OCI-M1 (cell line): ENCODE results near the gene CEP170B.
"Not testable (repeated sequence)": the region's sequence is repeated elsewhere in the genome, so short reads cannot be mapped to it uniquely, and the experiment has no call there.

ENCODE experiments used
- DNase-seq: peaks from one replicate; lab custom pipeline; 2025; lab: John Stamatoyannopoulos, UW

The CEP170B gene

GRCh38 chr14:104844306-104845032 is 20.6 kb upstream of the CEP170B start:
- DNase-seq, result no peak

GRCh38 chr14:104845033-104845666 is 19.9 kb upstream of the CEP170B start:
- DNase-seq, result no peak

- DNase-seq, result no peak
Measured at GRCh38 chr14:104845834-104846441, 19.1 kb upstream of the CEP170B start.

GRCh38 chr14:104852280-104852663 is 12.8 kb upstream of the CEP170B start:
- DNase-seq, result no peak

- DNase-seq, result no peak
Measured at GRCh38 chr14:104855532-104856090, 9.5 kb upstream of the CEP170B start.

- no peak for DNase-seq
Measured at GRCh38 chr14:104856157-104856868, 8.8 kb upstream of the CEP170B start.

- DNase-seq, result no peak
Measured at GRCh38 chr14:104856869-104857860, 7.9 kb upstream of the CEP170B start.

GRCh38 chr14:104857931-104858330 is 7.1 kb upstream of the CEP170B start:
- DNase-seq, result not testable (repeated sequence)

GRCh38 chr14:104858811-104859426 is 6.1 kb upstream of the CEP170B start:
- DNase-seq, result no peak

- DNase-seq, result no peak
Measured at GRCh38 chr14:104859900-104860299, 5.2 kb upstream of the CEP170B start.

- no peak for DNase-seq
Measured at GRCh38 chr14:104860414-104860813, 4.7 kb upstream of the CEP170B start.

- DNase-seq, result no peak
Measured at GRCh38 chr14:104863131-104863862, 1.8 kb upstream of the CEP170B start.

GRCh38 chr14:104863923-104864266 is 1.2 kb upstream of the CEP170B start:
- DNase-seq, result no peak

GRCh38 chr14:104864267-104865080 is 594 bp upstream of the CEP170B start:
- DNase-seq, result no peak

- DNase-seq, result no peak
Measured at GRCh38 chr14:104865631-104866441, 768 bp downstream of the CEP170B start.

- DNase-seq, result no peak
Measured at GRCh38 chr14:104866451-104867370, 1.6 kb downstream of the CEP170B start.

- DNase-seq, result no peak
Measured at GRCh38 chr14:104867371-104868059, 2.4 kb downstream of the CEP170B start.
